ENCODE measurements around the gene LLGL1.

Gene LLGL1

DNA sequence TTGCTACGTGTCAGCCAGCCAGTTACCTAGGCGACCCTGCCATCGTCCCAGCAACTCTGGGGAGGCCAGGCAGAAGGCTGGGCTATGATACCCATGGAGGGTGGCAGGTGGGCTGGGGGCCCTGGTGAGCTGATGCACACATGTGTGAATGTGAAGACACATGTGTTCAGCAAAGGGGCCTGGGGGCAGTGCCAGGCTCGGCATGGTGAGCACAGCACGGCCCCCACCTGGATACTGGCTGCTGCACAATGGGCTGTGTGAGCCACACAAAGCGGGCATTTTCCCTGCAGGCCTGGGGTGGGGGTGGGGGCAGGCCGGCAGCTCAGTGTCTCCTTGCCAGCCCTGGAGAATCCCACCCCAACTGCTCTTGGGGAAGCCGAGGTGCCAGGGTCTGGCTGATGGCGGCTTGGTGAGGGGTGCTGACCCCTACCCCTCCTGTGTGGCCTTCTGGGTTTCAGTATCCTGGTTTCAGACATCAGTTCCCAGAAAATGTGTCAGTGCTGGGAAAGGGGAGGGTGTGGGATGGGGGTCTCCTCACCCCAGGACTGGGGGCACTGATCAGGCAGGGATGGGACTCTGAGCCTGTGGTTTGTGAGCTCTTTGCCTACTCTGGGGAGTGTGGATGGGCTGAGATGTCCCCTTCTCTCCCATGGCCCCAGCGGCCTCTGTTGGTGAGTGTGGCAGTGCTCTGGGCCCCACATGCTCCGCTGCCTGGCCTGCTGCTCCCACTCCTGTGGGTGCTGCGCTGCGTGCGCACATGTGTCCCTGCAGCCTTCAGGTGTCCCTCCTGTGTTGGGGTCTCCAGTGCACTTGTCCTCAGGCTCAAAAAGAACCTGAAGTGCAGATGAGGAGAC lies 5.1 kb downstream of the LLGL1 start:
- DNase-seq = no peak

GRCh38 chr17:18231164-18231563 lies 5.7 kb downstream of the LLGL1 start:
- no peak for DNase-seq

DNA sequence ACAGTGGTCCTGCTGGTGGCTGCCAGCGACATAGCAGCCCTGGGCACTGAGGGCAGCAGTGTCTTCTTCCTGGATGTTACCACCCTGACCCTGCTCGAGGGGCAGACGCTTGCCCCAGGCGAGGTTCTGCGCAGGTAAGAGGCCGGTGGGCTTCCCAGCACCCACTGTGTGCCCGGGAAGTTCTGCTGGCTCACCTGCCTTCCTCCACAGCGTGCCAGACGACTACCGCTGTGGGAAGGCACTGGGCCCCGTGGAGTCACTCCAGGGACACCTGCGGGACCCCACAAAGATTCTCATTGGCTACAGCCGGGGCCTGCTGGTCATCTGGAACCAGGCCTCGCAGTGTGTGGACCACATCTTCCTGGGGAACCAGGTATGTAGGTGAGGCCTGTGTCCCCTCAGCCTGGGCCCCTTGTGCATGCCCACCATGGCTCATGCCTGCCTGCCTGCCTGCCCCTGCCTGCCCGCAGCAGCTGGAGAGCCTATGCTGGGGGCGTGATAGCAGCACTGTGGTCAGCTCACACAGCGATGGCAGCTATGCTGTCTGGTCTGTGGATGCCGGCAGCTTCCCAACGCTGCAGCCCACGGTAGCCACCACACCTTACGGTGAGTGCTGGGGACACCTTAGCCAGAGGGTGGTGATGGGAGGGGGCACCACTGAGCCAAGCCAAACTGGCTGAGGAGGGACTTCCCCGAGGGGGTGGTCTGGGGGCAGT lies 8.5 kb downstream of the LLGL1 start:
- no peak for DNase-seq

- no peak for DNase-seq
Measured at GRCh38 chr17:18234853-18235380, 9.5 kb downstream of the LLGL1 start.

DNA sequence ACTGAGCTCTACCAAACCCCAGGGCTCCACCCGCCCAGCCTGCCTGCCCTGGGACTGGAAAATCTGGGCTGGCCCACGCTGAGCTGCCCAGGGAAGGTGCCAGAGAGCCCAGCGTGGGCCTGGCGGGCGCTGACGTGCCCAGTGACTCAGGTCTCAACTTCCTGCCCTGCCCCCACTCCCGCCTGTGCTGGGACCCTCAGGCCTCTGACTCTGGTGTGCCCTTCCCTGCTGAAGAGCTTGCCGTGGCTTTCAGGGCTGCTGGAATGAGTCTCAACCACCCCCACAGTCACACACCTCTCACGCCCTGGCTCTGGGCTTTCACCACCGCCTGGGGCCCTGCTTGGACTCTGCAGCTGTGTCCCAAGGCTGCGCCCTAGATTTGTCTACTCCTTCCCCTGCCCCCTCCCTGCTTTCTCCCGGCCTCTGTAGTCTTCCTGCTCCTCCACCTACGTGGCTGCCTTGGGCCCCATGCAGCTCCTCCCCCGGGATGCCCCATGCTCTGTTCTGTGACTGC lies 10.4 kb downstream of the LLGL1 start:
- DNase-seq = no peak

DNA sequence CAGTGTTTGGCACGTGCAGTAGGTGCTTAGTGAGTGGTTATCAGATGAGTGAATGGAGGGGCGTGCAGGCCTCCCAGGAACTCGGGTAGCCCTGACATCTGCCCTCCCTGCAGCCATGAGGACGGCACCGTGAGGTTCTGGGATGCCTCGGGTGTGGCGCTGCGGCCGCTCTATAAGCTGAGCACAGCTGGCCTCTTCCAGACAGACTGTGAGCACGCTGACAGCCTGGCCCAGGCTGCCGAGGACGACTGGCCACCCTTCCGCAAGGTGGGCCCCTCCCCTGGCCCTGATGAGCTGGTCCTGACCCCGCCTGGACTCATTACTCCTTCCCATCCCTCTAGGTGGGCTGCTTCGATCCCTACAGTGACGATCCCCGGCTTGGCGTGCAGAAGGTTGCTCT lies 11.1 kb downstream of the LLGL1 start:
- no peak for DNase-seq

DNA sequence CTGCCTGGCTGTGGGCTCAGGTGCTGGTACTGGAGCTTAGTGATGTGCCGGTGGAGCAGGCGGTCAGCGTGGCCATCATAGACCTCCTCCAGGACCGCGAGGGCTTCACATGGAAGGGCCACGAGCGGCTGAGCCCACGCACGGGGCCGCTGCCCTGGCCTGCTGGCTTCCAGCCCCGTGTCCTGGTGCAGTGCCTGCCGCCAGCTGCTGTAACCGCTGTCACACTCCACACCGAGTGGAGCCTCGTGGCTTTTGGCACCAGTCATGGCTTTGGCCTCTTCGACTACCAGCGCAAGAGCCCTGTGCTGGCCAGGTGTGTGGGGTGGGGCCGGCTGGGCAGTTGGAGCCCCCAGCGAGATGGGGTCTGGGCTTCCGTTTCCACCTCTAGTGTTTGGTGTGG lies 12.0 kb downstream of the LLGL1 start:
- no peak for DNase-seq

- no peak for DNase-seq
Measured at GRCh38 chr17:18238299-18238698, 12.9 kb downstream of the LLGL1 start.

- DNase-seq = no peak
Measured at GRCh38 chr17:18240449-18240848, 15.0 kb downstream of the LLGL1 start.

- no peak for DNase-seq
Measured at GRCh38 chr17:18241229-18241871, 15.9 kb downstream of the LLGL1 start.

GRCh38 chr17:18245038-18245776 lies 19.8 kb downstream of the LLGL1 start:
- no peak for DNase-seq

- DNase-seq = no peak
Measured at GRCh38 chr17:18246109-18246725, 20.8 kb downstream of the LLGL1 start.

DNA sequence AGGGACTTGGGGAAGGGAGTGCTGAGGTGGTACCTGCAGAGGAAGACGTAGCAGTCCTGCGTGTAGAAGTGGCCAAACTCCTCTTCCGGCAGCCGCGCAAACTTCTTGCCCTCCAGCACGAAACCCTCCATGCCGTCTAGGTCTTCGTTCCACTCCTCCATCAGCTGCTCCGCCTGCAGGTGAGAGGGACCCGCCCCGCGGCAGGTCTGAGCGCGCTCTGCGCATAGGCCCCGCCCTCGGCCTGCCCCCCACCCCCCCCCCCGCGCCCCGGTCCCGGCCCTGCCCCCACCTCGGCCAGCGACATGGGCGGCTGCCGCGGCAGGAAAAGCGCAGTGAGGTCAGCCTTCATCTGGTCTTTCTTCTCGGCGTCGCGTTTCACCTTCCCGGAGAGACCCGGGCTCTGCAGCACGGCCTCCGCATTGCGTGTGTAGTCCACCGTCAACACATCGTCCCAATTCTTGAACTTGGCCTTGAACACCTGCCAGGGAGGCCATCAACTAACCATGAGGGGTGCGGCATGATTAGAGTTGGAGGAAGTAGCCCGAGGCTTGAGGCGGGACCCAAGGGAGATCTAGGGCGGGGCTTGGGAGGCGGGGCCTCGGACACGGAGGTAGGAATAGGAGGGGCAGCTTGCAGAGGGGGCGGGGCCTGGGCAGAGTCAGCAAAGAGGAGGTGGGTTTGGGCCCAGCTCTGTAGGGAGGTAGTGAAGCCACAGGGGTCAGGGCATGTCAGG lies 21.6 kb downstream of the LLGL1 start:
- peak; percentile 3 for DNase-seq

DNA sequence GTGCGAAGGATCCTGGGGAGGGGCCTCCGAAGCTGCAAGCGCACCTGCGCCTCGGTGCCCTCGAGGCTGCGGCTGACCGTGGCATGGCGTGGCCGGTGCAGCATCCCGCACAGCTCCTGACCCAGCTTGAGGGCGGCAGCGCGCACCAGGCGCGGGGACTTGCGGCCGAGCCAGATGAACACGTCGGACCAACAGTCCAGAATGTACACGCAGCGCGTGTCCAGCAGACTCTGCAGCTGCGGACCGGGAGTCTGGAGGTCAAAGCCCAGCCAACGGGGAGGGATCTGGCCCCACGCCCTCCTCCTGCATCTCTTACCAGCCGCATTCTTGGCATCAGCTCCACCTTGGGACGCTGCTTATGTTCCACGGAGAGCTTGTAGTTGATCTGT lies 22.2 kb downstream of the LLGL1 start:
- DNase-seq = no peak

GRCh38 chr17:18248300-18248731 lies 22.9 kb downstream of the LLGL1 start:
- DNase-seq = peak; percentile 48

- DNase-seq = no peak
Measured at GRCh38 chr17:18248811-18249210, 23.4 kb downstream of the LLGL1 start.

DNA sequence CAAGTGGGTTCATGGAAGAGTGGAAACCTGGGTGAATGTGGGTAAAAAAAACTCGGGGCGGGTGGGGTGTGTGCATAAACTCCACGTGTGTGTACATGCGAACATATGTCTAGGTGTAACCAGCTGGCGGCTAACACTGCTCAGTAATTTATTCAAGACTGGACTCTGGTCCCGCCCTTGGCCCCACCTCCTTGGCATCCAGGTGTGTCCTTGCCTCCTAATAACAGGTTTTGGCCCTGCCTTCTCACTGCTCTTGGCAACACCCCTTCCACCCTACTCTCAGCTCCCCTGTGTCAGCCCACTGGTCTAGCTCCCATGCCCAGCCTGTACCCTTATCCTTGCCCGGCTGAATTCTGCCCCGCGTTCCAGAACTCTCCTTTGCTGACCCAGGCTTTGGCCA lies 24.8 kb downstream of the LLGL1 start:
- no peak for DNase-seq

DNA sequence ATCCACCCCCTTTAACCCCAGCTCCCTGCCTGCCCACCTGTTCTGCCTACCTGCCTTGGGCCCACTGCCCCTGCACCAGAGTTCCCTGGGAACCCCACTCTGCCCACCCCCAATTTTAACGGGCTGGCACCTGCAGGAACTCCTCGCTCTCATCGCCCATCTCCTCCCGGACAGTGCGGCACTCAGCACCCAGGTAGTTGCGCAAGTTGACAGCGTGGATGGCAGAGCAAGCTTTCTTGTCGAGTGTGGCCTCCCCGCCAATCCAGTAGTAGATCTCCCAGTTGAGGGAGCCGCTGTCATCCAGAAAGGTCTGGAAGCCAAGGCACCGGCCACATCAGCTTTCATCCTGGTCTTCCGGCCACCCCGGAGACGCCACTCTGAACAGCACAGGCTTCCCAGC lies 25.3 kb downstream of the LLGL1 start:
- DNase-seq = no peak

- no peak for DNase-seq
Measured at GRCh38 chr17:18251204-18251603, 25.8 kb downstream of the LLGL1 start.

GRCh38 chr17:18252160-18252559 lies 26.7 kb downstream of the LLGL1 start:
- DNase-seq = no peak

DNA sequence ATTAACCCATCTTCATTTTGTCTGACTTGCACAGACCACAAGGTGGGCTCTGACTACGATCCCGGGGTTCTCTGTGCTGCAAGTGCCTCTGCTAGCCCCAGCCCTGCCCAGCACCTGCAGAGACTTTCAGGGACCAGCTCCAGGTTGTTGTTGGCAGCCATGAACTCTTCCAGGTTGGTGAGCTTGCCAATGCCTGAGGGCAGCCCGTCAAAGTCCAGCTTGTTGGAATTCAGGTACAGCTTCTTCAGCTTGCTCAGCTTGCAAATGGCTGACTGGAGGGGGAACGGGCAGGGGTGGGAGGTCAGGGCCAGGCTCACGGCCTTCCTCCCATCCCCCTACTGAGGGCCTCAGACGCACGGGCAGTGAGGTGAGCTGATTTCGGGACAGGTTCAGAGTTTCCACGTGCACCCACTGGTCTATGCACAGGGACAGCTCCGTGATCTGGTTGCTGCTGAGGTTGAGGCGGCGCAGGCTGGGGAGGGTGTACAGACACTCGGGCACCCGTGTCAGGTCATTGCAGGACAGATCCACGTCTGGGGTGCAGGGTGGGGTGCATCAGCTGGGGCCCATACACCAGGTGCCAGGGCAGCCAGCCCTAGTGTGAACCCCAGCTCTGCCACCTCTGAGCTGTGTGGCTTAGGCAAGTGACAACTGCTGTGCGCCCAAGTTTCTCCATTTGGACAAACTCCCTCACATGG lies 27.9 kb downstream of the LLGL1 start:
- DNase-seq = no peak

Data from NCI-H1092 (cell line).